CD4-positive, alpha-beta T cell treated with Interleukin-2 at 100 ng/mL for 4 hours (primary cell): ENCODE results near the gene FFAR2.
A peak's percentile ranks its signal among the peaks of the same experiment; 100 is the strongest.

Experiments
- DNase-seq: peaks from one replicate; pipeline ENCODE4 v3.0.0-alpha.2; 2020; ENCODE audit warnings: low spot score

Gene FFAR2

DNA sequence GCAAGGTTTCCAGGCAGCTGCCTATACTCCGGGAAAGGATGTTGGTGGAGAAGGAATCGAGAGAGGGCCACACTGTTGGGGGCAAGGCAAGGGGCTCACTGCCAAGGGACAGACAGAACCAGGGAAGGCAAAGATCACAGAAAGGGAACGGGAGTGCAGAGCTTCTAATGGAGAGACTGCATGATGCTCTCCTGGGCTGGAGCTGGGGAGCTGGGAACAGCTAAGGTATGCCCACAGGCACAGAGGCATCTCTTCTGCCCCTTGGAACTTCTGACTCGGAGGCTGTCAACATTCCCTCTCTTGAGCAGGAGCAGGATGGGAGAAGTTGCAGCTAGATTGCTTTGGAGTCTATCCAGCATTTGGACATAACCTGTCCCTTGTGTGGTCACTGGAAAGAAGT, 22.4 kb upstream of the FFAR2 start:
- no peak for DNase-seq

DNA sequence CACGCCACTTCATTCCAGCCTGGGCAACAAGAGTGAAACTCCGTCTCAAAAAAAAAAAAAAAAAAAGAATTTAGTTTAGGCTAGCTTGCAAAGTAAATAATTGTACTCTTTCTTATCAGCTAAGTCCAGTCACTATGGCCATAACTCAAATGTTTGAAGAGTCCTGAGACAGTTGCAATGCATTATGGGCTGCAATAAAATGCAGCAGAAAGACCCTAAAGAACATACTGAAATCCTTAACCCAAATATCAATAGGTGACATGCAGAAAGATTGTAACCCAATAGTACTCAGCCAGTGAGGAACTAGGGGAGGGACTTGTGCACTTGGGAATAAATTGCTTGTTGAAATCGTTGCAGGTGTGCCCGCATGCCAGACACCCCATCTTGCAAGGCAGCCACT, 20.9 kb upstream of the FFAR2 start:
- no peak for DNase-seq

DNA sequence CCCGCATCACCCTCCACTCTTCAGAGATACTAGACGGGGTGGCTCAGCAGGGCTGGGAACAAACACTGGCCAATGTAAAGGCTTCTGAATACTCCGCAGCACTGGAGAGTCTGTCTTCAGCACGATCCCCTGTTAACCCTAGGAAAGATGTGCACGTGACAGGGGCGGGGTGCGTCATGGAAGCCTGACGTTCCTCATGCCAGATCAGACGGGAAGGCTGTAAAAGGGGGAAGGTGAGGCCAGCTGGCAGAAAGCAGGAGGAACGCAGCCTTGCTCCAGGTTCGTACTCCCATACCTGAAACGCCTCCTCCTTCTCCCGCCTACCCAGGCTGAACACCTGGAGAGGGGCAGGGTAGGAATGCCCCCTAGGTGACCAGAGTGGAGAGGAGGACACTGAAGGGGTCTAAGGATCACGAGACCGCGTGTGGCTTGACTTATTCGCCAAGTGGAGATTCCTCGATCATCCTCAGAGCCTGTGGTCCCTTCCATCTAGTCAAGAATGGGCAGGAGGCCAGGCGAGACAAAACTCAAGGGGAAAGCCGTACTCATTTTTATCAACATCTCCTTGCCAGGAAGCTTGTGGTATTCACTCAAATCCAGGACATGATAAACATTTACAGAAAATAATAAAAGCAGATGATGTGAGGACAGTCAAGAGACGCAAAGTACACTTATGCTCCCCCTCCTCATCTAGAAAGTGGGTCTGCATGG, 18.2 kb upstream of the FFAR2 start:
- no peak for DNase-seq

DNA sequence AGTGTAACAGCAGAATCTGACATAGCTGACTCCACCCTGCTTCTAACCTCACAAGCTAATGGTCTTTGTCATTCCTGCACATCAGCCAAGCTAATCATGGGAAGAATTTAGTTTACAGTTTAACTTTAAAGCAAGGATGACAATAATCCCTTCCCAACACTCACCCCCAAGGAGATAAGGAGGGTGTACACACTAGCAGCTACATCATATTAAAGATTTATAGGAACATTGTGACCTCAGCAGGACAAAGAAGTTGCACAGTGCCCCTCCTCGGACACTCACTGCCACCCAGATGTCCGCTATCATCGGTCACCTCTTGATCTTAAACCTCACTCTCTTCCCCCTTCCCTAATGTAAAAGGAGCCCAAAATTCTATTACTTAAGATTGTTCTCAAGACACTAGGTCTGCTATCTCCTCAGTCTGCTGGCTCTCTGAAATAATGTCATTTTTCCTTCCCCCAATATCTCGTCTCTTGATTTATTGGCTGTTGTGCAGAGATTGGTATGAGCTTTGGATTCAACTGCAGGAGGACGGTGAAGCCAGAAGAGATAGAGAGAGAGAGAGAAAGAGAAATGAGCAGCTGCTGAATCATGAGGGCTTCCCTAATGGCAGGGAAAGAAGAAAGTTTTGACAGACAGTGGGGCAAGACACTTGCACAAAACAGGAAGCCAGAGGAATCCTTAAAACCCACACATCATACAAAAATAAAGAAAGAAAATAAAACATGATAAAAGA, 17.5 kb upstream of the FFAR2 start:
- no peak for DNase-seq

DNA sequence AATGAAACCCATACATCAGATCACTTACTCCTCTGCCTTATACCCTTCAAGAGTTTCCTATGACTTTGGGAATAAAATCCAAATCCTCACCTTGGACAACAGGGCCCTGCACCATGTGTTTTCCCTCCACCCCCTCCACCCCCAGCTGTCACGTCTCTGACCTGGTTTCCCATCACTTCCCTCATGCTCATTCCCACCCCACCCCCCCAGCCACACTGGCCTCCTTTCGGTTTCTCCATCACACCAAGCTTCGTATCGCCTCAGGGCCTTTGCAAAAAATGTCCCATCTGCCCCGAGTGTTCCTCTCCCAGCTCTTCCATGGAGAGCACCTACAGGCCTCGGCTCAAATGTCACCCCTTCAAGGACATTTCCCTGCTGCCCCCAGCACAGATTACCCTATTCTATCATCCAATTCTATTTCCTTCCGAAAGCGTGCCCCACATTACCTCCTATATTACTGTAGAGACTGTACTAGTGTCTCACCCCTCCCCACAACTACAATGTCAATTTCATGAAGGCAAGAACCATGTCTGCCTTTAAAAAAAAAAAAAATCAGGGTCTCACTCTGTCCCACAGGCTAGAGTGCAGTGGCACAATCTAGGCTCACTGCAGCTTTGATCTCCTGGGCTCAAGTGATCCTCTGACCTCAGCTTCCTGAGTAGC, 16.8 kb upstream of the FFAR2 start:
- DNase-seq = no peak

DNA sequence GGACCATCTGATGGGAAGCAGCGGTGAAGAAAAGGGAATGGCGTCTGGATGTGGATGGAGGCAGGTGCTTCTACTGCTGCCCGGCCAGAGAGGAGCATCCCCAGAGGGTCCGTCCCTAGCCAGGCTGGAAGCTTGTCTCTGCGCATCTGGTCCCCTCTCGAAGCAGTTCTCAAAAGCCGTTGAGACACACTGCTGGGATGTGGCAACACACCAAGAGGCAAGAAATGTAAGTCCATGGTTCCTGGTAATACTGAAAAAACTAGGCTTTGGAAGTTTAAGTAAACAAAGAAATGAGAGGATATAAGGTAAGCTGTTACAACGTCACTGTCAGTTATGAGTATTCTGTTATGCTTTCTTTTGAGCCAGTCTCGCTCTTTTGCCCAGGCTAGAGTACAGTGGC, 15.1 kb upstream of the FFAR2 start:
- DNase-seq = no peak

DNA sequence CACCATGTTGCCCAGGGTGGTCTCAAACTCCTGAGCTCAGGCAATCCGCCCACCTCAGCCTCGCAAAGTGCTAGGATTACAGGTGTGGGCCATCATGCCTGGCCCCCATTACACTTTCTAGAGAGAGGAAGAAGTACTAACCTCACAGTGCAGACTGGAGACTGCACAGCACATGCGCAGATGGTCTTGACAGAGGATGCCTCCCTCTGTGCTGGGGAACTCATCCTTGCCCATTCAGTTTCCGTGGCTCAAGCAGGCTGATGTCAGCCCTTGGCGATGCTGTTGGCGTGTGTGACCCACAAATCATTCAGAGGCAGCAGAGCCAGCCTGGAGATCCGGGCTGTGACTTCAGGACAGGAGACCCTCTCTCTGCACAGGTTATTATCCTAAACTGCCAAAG, 14.6 kb upstream of the FFAR2 start:
- DNase-seq = no peak

DNA sequence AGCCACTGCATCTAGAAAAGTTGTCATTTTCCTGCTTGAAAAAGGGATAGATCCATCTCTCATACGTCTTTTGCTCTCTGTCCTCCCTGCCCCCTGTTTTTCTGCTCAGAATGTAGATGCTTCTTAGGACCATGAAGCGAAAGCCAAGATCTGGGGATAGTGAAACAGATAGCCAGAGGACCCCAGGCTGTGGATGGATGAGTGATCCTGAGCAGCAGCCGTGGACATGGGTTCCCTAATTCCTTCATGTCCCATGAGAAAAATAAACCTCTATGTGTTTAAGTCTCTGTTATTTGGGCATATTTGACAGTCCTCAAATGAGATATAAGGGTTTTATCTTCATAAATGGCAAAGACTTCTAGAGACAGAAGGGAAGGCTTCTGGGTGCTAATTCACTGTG, 12.2 kb upstream of the FFAR2 start:
- DNase-seq = no peak

DNA sequence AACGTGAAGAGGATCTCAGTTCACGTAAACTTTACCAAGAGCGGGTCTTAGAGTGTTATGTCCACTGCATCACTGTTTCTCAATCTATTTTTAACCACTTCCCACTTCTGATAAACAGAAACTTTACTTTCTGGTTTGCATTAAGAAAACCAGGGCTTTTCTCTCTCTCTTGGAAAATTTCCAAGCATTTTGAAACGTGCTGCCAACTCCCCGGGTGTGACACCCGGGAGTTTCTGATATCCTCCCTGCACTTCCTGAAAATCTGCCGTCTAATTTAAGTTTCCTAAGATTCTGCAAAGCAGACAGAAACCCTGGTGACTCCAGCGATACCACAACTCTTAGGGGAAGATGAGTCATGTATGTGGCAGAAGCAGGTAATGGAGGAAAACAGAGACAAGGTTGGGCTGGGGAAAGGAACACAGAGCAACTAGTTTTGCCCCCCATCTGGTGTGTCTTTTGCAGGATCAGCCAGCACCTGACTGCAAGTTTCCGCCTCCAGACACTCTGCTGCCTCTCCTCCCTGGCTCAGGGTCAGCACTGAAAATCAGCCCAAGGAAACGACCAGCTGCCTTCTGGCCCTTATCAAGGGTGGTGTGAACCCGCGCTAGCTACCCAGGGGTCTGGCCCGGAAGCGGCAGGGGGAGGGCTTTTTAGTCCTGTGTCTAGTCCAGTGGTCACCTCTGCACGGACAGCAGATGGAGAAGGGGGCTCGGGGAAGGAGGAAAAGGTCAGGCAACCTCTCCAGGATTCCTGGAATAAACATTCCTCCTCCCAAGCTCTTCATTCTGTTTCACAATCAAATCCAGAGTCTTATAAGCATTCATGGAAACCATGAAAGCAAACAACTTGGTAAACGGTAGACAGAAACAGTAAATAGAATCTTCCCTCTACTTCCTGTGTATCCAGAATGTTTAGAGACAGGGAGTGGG, 11.3 kb upstream of the FFAR2 start:
- peak; percentile 20 for DNase-seq

DNA sequence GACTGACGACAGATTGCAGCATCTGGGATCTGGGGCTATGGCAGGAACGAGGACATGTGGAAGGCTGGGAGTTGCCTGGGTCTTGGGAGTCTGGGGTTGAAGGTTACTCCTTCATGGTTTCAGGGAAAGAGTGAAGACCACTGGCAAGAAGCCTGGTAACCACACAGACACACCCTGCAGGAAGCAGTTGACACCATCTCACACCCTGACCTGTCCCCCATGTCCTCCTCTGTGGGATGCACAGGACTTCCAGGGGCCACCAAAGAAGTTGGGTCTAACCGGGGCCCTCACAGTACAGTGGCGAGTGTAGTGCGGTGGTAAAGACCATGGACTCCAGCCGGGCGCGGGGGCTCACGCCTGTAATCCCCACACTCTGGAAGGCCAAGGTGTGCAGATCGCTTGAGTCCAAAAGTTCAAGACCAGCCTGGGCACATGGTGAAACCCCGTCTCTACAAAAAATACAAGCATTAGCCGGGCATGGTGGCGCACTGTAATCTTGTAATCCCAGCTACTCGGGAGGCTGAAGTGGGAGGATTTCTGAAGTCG, 10.6 kb upstream of the FFAR2 start:
- no peak for DNase-seq

DNA sequence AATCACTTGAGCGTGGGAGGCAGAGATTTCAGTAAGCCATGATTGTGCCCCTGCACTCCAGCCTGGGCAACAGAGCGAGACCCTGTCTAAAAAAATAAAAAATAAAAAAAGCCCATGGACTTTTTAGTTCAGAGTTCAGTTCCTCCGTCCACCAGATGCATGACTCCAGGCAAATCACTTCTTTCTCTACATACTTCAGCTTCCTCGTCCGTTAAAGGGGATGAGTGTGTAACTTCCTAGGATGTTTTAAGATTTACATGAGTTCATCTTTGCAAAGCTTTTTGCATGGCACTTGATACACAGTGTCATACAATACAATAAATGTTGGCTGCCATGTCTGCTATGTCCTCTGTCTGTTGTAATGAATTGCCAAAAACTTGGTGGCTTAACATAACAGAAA, 10.0 kb upstream of the FFAR2 start:
- DNase-seq = no peak

DNA sequence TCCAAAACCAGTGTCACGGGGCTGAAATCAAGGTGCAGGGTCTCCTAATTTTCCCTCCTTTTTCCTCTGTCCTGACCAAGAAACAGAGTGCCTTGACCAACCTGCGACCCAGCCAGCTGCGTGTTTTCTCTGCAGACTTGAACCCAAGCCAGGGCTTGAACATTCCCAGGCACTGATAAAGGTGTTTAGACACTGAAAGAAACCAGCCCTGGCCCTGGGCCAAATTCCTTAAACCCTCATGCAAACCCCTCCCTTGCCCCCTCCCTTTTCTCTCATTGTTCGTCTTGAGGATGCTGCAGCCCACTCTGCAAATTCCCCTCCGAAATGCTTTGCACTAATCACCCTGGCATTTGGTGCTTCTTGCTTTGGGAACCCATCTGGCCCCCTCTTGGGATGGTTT, 9.5 kb upstream of the FFAR2 start:
- DNase-seq = no peak

DNA sequence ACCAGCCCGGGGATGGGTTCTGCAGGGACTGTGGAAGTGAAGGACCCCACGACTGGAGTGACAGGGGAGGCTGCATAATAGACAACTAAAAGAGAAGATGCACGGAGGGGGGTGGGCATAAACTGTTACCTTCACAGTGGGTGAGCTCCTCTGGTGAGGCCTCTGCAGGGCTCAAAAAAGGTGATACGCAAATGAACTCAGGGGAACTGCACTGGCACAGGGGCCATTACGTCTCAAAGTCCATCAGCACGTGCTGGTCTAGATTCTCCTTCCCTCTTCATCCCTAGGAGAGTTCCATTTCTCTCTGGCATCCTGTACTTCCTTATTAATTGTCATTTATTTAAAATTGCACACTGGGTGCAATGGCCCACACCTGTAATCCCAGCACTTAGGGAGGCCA, 8.1 kb upstream of the FFAR2 start:
- DNase-seq = no peak

DNA sequence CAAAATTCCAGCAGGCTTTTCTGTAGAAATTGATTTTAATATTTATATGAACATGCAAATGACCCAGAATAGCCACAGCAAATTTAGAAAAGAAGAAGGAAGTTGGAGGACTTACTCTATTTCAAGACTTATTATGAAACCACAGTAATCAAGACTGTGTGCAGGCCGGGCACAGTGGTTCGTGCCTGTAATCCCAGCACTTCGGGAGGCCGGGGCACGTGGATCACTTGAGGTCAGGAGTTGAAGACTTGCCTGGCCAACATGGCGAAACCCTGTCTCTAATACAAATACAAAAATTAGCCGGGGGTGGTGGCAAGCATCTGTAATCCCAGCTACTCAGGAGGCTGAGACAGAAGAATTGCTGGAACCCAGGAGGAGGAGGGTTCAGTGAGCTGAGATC, 6.0 kb upstream of the FFAR2 start:
- no peak for DNase-seq

DNA sequence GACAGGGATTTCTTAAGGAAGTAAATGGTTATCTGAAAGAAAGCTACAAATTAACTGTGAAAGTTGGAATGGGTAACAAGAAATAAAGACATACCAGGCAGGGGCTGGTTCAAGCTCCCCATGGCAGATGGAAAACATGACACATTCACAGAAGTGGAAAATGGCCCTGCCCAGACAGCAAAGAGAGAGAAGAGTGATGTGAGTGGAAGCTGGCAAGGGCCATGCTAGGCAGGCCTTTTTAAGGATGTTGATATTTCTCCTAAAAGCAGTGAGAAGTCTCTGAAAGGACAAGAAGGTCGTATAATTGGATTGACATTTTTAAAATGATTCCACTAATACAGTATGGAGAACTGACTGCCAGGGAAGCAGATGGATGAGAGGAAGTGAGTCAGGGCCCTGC, 3.3 kb upstream of the FFAR2 start:
- no peak for DNase-seq

DNA sequence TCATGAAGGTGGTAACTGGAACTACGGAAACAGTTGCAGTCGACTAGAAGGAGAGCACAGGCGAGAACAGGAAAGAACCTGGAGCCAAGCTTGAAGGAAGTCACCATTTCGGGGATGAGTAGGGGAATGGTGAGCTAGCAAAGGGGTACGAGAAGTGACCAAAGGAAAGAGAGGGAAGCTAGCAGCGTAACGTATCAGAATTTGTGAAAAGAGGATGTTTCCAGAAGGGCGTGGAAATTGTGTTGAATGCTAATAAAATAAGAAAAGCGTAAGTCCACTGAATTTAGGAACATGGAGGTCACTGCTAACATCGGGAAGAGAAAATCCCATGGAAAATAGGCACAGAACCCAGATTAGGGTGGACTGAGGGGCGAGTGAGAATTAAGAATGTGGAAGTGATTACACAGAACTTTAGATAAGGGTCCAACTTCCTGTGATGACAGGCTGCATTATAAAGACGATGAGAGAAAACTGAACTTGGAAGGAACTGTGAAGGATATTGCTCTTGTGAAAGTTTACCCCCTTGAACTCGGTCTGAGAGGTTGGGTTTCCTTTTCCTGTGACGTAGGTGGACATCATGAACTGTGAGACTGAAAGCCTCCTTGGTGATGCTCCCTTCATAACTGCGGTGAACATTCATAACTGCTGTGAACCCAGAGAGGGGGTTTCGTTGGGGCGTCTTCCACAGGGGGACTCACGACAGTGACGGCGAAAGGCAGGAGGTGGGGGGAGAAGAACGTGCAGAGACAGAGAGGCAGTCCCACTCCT, 2.0 kb upstream of the FFAR2 start:
- DNase-seq = peak; percentile 32

DNA sequence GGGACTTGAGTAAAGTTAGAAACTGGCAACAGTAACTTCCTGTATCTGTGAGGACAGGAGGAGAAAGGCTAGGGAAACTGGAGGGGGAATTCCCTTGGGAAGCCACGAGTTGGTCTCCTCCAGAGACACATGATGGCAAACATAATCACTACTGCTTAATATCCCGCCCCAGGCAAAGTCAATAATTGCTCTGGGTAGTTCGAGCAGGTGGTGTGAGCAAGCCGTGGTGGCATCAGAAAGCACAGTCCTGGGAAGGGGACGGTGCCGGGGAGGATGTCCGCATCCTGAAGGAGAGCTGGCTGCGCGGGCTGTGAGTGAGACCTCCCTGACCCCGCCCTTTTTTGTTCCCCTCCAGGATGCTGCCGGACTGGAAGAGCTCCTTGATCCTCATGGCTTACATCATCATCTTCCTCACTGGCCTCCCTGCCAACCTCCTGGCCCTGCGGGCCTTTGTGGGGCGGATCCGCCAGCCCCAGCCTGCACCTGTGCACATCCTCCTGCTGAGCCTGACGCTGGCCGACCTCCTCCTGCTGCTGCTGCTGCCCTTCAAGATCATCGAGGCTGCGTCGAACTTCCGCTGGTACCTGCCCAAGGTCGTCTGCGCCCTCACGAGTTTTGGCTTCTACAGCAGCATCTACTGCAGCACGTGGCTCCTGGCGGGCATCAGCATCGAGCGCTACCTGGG, 1.4 kb downstream of the FFAR2 start:
- DNase-seq = no peak

DNA sequence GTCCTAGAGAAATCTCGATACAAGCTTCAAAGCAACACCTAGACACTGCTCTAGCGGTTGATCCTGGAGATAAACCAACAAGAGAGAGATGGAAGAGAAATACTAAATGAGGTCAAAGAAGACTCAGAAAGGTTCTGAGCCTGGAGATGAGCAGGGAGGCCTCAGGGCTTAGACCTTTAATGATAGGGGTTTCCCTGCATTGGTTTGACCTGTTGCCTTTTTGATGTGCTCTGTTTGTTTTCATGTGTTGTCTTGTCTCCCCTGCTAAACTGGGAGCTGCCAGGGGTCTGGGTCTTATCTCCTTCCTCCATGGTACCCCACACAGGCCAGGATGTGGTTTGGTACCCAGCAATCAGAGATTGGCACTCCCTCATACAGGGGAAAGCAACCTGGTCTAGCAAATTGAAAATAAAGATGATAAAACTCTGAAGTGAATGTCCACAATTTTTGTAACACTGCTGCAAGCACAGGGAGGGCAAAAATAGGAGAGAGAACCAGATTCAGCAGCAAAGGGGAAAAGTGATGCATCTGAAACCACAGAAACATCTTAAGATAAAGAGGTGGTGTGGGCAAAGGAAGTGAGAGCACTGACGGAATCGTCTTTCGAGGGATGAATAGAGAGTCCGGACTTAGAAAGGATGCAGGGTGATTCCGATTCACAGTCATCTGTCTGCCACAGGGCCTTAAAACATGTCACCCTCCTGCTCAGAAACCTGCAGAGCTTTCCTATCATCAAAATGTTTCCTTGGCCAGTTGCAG, 3.5 kb downstream of the FFAR2 start:
- DNase-seq = peak; percentile 26

DNA sequence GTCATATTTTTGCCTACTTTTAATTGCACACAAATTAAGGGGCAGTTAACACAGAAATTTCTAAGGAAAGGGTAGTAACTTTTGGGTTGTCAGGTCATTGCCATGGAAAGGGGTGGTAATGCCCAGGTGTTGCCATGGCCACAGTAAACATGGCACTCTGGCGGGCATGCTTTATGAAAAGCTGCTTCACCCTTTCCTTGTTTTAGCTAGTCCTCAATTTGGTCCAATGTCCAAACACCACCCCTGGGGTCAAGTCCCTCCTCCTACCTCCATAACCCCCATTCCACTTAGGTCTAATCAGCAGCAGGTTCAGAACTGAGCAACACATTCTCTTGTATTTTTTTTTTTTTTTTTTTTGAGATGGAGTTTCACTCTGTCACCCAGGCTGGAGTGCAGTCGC, 6.6 kb downstream of the FFAR2 start:
- no peak for DNase-seq
